ENCODE data around the gene MAGEF1. TPM values are rescaled to one million over a fixed set of nuclear protein-coding genes. Genes with fewer than 3 reads are reported as not detected.

MAGEF1 gene
- total RNA-seq, 1 donor from 2014 or later = 26.2 TPM

- no peak for DNase-seq (ENCODE audit: low read depth)
These were observed 27.1 kb upstream of the MAGEF1 start for GRCh38 chr3:184738982-184739381.

GRCh38 chr3:184738506-184738890 is 26.6 kb upstream of the MAGEF1 start:
- Mint-ChIP-seq H3K27me3 (ENCODE audit: low read depth, unreplicated experiment) (peaks cover 12% of the 10 kb centered on the region), H3K36me3 (ENCODE audit: low read depth, unreplicated experiment) (peaks cover 5% of the 10 kb centered on the region), H3K9me3 (ENCODE audit: unreplicated experiment) (no peaks in the 10 kb centered on the region), H3K4me1 (ENCODE audit: low read depth, unreplicated experiment) (peaks cover 31% of the 10 kb centered on the region), H3K27ac (ENCODE audit: unreplicated experiment) (peak overlapping the region; percentile 6), H3K4me3 (ENCODE audit: unreplicated experiment) (no peak overlapping the region)
- no peak overlapping the region for H3K9ac ChIP-seq (ENCODE audit: low read length)
- H3K79me2 ChIP-seq (ENCODE audit: insufficient read depth, low read length) = no peaks in the 10 kb centered on the region
- H2AFZ ChIP-seq (ENCODE audit: low read depth, low read length) = no peak overlapping the region
- no peak overlapping the region for H3K27ac ChIP-seq (ENCODE audit: low read depth, low read length)
- DNase-seq (ENCODE audit: low read depth) (no peak), FAIRE-seq (no peak)
- no peaks in the 10 kb centered on the region for H3K27me3 ChIP-seq (ENCODE audit: insufficient read depth, low read length)
- H3K4me3 ChIP-seq (ENCODE audit: insufficient read depth, low read depth, low read length) = no peak overlapping the region
- no peak for TF ChIP-seq EZH2 (IDR thresholded peaks at IDR 0.05; ENCODE audit: insufficient read depth, low read length)
- no peak for TF ChIP-seq CTCF (IDR thresholded peaks at IDR 0.05; ENCODE audit: insufficient read depth, low read depth, low read length)
- no peaks in the 10 kb centered on the region for H4K20me1 ChIP-seq (ENCODE audit: insufficient read depth, low read length)
- H3K36me3 ChIP-seq (ENCODE audit: insufficient read depth, low read length) = no peaks in the 10 kb centered on the region
- peaks cover 22% of the 10 kb centered on the region for H3K4me1 ChIP-seq (ENCODE audit: insufficient read depth, low read length)
- peak overlapping the region; percentile 30 for H3K4me2 ChIP-seq (ENCODE audit: low read length)
- H3K9me3 ChIP-seq (ENCODE audit: insufficient read depth, low read depth, low read length) = no peaks in the 10 kb centered on the region

More at GRCh38 chr3:184738982-184739381, 27.1 kb upstream of the MAGEF1 start:
- Mint-ChIP-seq H3K27ac (ENCODE audit: unreplicated experiment) (no peak overlapping the region), H3K27me3 (ENCODE audit: low read depth, unreplicated experiment) (peaks cover 10% of the 10 kb centered on the region), H3K9me3 (ENCODE audit: unreplicated experiment) (no peaks in the 10 kb centered on the region), H3K4me1 (ENCODE audit: low read depth, unreplicated experiment) (peaks cover 31% of the 10 kb centered on the region), H3K36me3 (ENCODE audit: low read depth, unreplicated experiment) (peaks cover 5% of the 10 kb centered on the region), H3K4me3 (ENCODE audit: unreplicated experiment) (no peak overlapping the region)
- Histone ChIP-seq H3K36me3 (ENCODE audit: insufficient read depth, low read length) (no peaks in the 10 kb centered on the region), H3K9ac (ENCODE audit: low read length) (no peak overlapping the region), H3K4me3 (ENCODE audit: insufficient read depth, low read depth, low read length) (no peak overlapping the region), H2AFZ (ENCODE audit: low read depth, low read length) (no peak overlapping the region), H3K27me3 (ENCODE audit: insufficient read depth, low read length) (no peaks in the 10 kb centered on the region), H3K9me3 (ENCODE audit: insufficient read depth, low read depth, low read length) (no peaks in the 10 kb centered on the region), H4K20me1 (ENCODE audit: insufficient read depth, low read length) (no peaks in the 10 kb centered on the region), H3K27ac (ENCODE audit: low read depth, low read length) (no peak overlapping the region), H3K4me1 (ENCODE audit: insufficient read depth, low read length) (peaks cover 22% of the 10 kb centered on the region), H3K4me2 (ENCODE audit: low read length) (no peak overlapping the region), H3K79me2 (ENCODE audit: insufficient read depth, low read length) (no peaks in the 10 kb centered on the region)
- no peak for FAIRE-seq
- no peak for TF ChIP-seq EZH2 (IDR thresholded peaks at IDR 0.05; ENCODE audit: insufficient read depth, low read length)

GRCh38 chr3:184737641-184738505 is 26.0 kb upstream of the MAGEF1 start:
- Histone ChIP-seq H3K4me1 (ENCODE audit: insufficient read depth, low read length) (peaks cover 22% of the 10 kb centered on the region), H3K9me3 (ENCODE audit: insufficient read depth, low read depth, low read length) (no peaks in the 10 kb centered on the region), H3K4me2 (ENCODE audit: low read length) (peak overlapping the region; percentile 30), H3K36me3 (ENCODE audit: insufficient read depth, low read length) (no peaks in the 10 kb centered on the region), H3K4me3 (ENCODE audit: insufficient read depth, low read depth, low read length) (no peak overlapping the region), H3K79me2 (ENCODE audit: insufficient read depth, low read length) (no peaks in the 10 kb centered on the region), H3K9ac (ENCODE audit: low read length) (no peak overlapping the region), H4K20me1 (ENCODE audit: insufficient read depth, low read length) (no peaks in the 10 kb centered on the region), H3K27me3 (ENCODE audit: insufficient read depth, low read length) (no peaks in the 10 kb centered on the region), H2AFZ (ENCODE audit: low read depth, low read length) (no peak overlapping the region), H3K27ac (ENCODE audit: low read depth, low read length) (no peak overlapping the region)
- peak; percentile 34 for FAIRE-seq
- H3K27me3 Mint-ChIP-seq (ENCODE audit: low read depth, unreplicated experiment) = peaks cover 13% of the 10 kb centered on the region
- peaks cover 5% of the 10 kb centered on the region for H3K36me3 Mint-ChIP-seq (ENCODE audit: low read depth, unreplicated experiment)
- no peak overlapping the region for H3K4me3 Mint-ChIP-seq (ENCODE audit: unreplicated experiment)
- H3K27ac Mint-ChIP-seq (ENCODE audit: unreplicated experiment) = peak overlapping the region; percentile 6
- no peak for TF ChIP-seq EZH2 (IDR thresholded peaks at IDR 0.05; ENCODE audit: insufficient read depth, low read length)
- TF ChIP-seq CTCF (IDR thresholded peaks at IDR 0.05; ENCODE audit: insufficient read depth, low read depth, low read length) = no peak
- peak; percentile 56 for DNase-seq (ENCODE audit: low read depth)
- peaks cover 31% of the 10 kb centered on the region for H3K4me1 Mint-ChIP-seq (ENCODE audit: low read depth, unreplicated experiment)
- no peaks in the 10 kb centered on the region for H3K9me3 Mint-ChIP-seq (ENCODE audit: unreplicated experiment)

All from astrocyte (in vitro differentiated cells and primary cell).